Naive B cell (primary cell): Measurements from ENCODE around the gene BAIAP2L1. TPM values are rescaled to one million over a fixed set of nuclear protein-coding genes. Genes with fewer than 3 reads are reported as not detected.

Source experiments
- ATAC-seq, 2 donors: fragments of 150-1000 bp; cut with Tn5 transposase; 2 replicates each; pipeline ENCODE4 v1.10.0; 2021; ENCODE audit warnings: low read depth in 2 of 2, mild to moderate bottlenecking in 2 of 2, moderate library complexity in 2 of 2
- DNase-seq: peaks from one replicate; pipeline ENCODE4 v3.0.0; 2022
- H3K27ac Mint-ChIP-seq, 6 donors: one replicate each; pipeline ENCODE4 v1.8.0; 2020 to 2022; ENCODE audit warnings: mild to moderate bottlenecking in 6 of 6, mixed read lengths in 6 of 6, moderate library complexity in 5 of 6, inconsistent platforms in 2 of 6
- H3K27me3 Mint-ChIP-seq, 3 donors: one replicate each; pipeline ENCODE4 v1.8.0; 2021 to 2022; ENCODE audit warnings: mixed read lengths in 3 of 3, mild to moderate bottlenecking in 1 of 3
- H3K36me3 Mint-ChIP-seq, 2 donors: one replicate each; pipeline ENCODE4 v1.8.0; 2020 to 2022; ENCODE audit warnings: mixed read lengths in 2 of 2, inconsistent platforms in 1 of 2, mild to moderate bottlenecking in 1 of 2
- H3K4me1 Mint-ChIP-seq, 3 donors: one replicate each; pipeline ENCODE4 v1.8.0; 2020 to 2022; ENCODE audit warnings: mixed read lengths in 3 of 3, inconsistent platforms in 1 of 3, mild to moderate bottlenecking in 1 of 3, moderate library complexity in 1 of 3
- H3K4me3 Mint-ChIP-seq, 8 donors: one replicate each; pipeline ENCODE4 v1.8.0; 2020 to 2022; ENCODE audit warnings: mild to moderate bottlenecking in 8 of 8, mixed read lengths in 8 of 8, moderate library complexity in 8 of 8, inconsistent platforms in 2 of 8
- H3K9me3 Mint-ChIP-seq, 7 donors: one replicate each; pipeline ENCODE4 v1.8.0; 2020 to 2022; ENCODE audit warnings: mixed read lengths in 7 of 7, mild to moderate bottlenecking in 5 of 7, inconsistent platforms in 2 of 7, moderate library complexity in 1 of 7
- polyA plus RNA-seq, 6 donors: library from polyadenylated mRNA; unstranded; fragments of 300-500 nt; fragmentation: Illumina TruSeq; gene quantifications; one replicate each; pipeline ENCODE4 v1.2.3, GENCODE V29; 2021; ENCODE audit warnings: low read depth in 6 of 6

BAIAP2L1 gene
- polyA plus RNA-seq, 6 donors from 2014 or later = 0.29 to 2.1 (median 1.6) TPM

- H3K4me1 Mint-ChIP-seq = no peaks in the 10 kb centered on the region
- H3K4me3 Mint-ChIP-seq = no peak overlapping the region
- H3K36me3 Mint-ChIP-seq = peaks cover 0 to 7% of the 10 kb centered on the region in 2 donors
- peaks cover 0 to 3% (median 0%) of the 10 kb centered on the region in 7 donors for H3K9me3 Mint-ChIP-seq
- H3K27me3 Mint-ChIP-seq = peaks cover 9 to 28% (median 28%) of the 10 kb centered on the region in 3 donors
- H3K27ac Mint-ChIP-seq = no peak overlapping the region
- no peak for ATAC-seq
- DNase-seq = no peak
Observed at GRCh38 chr7:98364220-98364619, 36.7 kb downstream of the BAIAP2L1 start.

- Mint-ChIP-seq H3K27me3 (peaks cover 9 to 20% (median 14%) of the 10 kb centered on the region in 3 donors), H3K27ac (no peak overlapping the region), H3K4me3 (no peak overlapping the region), H3K9me3 (peaks cover 0 to 3% (median 0%) of the 10 kb centered on the region in 7 donors), H3K4me1 (no peaks in the 10 kb centered on the region), H3K36me3 (peaks cover 0 to 7% of the 10 kb centered on the region in 2 donors)
- ATAC-seq = no peak
- no peak for DNase-seq
Observed at GRCh38 chr7:98362517-98362916, 38.4 kb downstream of the BAIAP2L1 start.

GRCh38 chr7:98360221-98361130 is 40.4 kb downstream of the BAIAP2L1 start:
- Mint-ChIP-seq H3K9me3 (no peaks in the 10 kb centered on the region), H3K4me3 (no peak overlapping the region), H3K4me1 (no peaks in the 10 kb centered on the region), H3K36me3 (no peaks in the 10 kb centered on the region), H3K27ac (no peak overlapping the region), H3K27me3 (peaks cover 2 to 4% (median 4%) of the 10 kb centered on the region in 3 donors)
- ATAC-seq (no peak), DNase-seq (no peak)

GRCh38 chr7:98359395-98359794 is 41.5 kb downstream of the BAIAP2L1 start:
- Mint-ChIP-seq H3K36me3 (no peaks in the 10 kb centered on the region), H3K4me1 (no peaks in the 10 kb centered on the region), H3K27me3 (peaks cover 0 to 4% (median 3%) of the 10 kb centered on the region in 3 donors), H3K27ac (peak overlapping the region in 1 of 6 donors; percentile 36), H3K4me3 (no peak overlapping the region), H3K9me3 (no peaks in the 10 kb centered on the region)
- ATAC-seq (no peak), DNase-seq (no peak)

GRCh38 chr7:98358706-98359105 is 42.2 kb downstream of the BAIAP2L1 start:
- H3K27ac Mint-ChIP-seq = no peak overlapping the region
- H3K27me3 Mint-ChIP-seq = peaks cover 0 to 4% (median 0%) of the 10 kb centered on the region in 3 donors
- H3K36me3 Mint-ChIP-seq = no peaks in the 10 kb centered on the region
- ATAC-seq (no peak), DNase-seq (no peak)
- no peaks in the 10 kb centered on the region for H3K9me3 Mint-ChIP-seq
- H3K4me3 Mint-ChIP-seq = no peak overlapping the region
- no peaks in the 10 kb centered on the region for H3K4me1 Mint-ChIP-seq

GRCh38 chr7:98357751-98358161 is 43.1 kb downstream of the BAIAP2L1 start:
- Mint-ChIP-seq H3K9me3 (no peaks in the 10 kb centered on the region), H3K4me1 (no peaks in the 10 kb centered on the region), H3K4me3 (no peak overlapping the region), H3K27me3 (no peaks in the 10 kb centered on the region), H3K27ac (peak overlapping the region in 1 of 6 donors; percentile 33), H3K36me3 (no peaks in the 10 kb centered on the region)
- no peak for ATAC-seq
- DNase-seq = no peak

- H3K4me3 Mint-ChIP-seq = no peak overlapping the region
- DNase-seq (no peak), ATAC-seq (no peak)
- H3K36me3 Mint-ChIP-seq = peaks cover 0 to 9% of the 10 kb centered on the region in 2 donors
- H3K9me3 Mint-ChIP-seq = peaks cover 0 to 10% (median 5%) of the 10 kb centered on the region in 7 donors
- H3K27ac Mint-ChIP-seq = no peak overlapping the region
- no peaks in the 10 kb centered on the region for H3K4me1 Mint-ChIP-seq
- H3K27me3 Mint-ChIP-seq = peaks cover 0 to 12% (median 8%) of the 10 kb centered on the region in 3 donors
Observed at GRCh38 chr7:98355250-98355538, 45.7 kb downstream of the BAIAP2L1 start.

GRCh38 chr7:98354511-98355249 is 46.2 kb downstream of the BAIAP2L1 start:
- Mint-ChIP-seq H3K27ac (peak overlapping the region in 2 of 6 donors; percentile 22 to 90), H3K36me3 (peaks cover 0 to 9% of the 10 kb centered on the region in 2 donors)
- no peak for DNase-seq

GRCh38 chr7:98354052-98354451 is 46.8 kb downstream of the BAIAP2L1 start:
- H3K27ac Mint-ChIP-seq = peak overlapping the region in 1 of 6 donors; percentile 90
- H3K27me3 Mint-ChIP-seq = peaks cover 0 to 12% (median 11%) of the 10 kb centered on the region in 3 donors
- peaks cover 0 to 10% (median 5%) of the 10 kb centered on the region in 7 donors for H3K9me3 Mint-ChIP-seq
- H3K36me3 Mint-ChIP-seq = peaks cover 0 to 9% of the 10 kb centered on the region in 2 donors
- DNase-seq (no peak), ATAC-seq (no peak)
- no peaks in the 10 kb centered on the region for H3K4me1 Mint-ChIP-seq
- no peak overlapping the region for H3K4me3 Mint-ChIP-seq

More at GRCh38 chr7:98354511-98355249, 46.2 kb downstream of the BAIAP2L1 start:
- no peak overlapping the region for H3K4me3 Mint-ChIP-seq
- H3K9me3 Mint-ChIP-seq = peaks cover 0 to 10% (median 5%) of the 10 kb centered on the region in 7 donors
- H3K4me1 Mint-ChIP-seq = no peaks in the 10 kb centered on the region
- H3K27me3 Mint-ChIP-seq = peaks cover 0 to 12% (median 8%) of the 10 kb centered on the region in 3 donors
- no peak for ATAC-seq

- no peak overlapping the region for H3K4me3 Mint-ChIP-seq
- H3K36me3 Mint-ChIP-seq = peaks cover 0 to 9% of the 10 kb centered on the region in 2 donors
- H3K4me1 Mint-ChIP-seq = no peaks in the 10 kb centered on the region
- peaks cover 0 to 15% (median 12%) of the 10 kb centered on the region in 3 donors for H3K27me3 Mint-ChIP-seq
- DNase-seq = no peak
- H3K9me3 Mint-ChIP-seq = peaks cover 0 to 10% (median 5%) of the 10 kb centered on the region in 7 donors
- peak overlapping the region in 1 of 6 donors; percentile 9 for H3K27ac Mint-ChIP-seq
- ATAC-seq = no peak
Observed at GRCh38 chr7:98352621-98353020, 48.3 kb downstream of the BAIAP2L1 start.

- DNase-seq (no peak), ATAC-seq (no peak)
- no peak overlapping the region for H3K4me3 Mint-ChIP-seq
- peaks cover 0 to 9% of the 10 kb centered on the region in 2 donors for H3K36me3 Mint-ChIP-seq
- peaks cover 0 to 10% (median 5%) of the 10 kb centered on the region in 7 donors for H3K9me3 Mint-ChIP-seq
- H3K27ac Mint-ChIP-seq = no peak overlapping the region
- H3K4me1 Mint-ChIP-seq = no peaks in the 10 kb centered on the region
- peaks cover 4 to 21% (median 12%) of the 10 kb centered on the region in 3 donors for H3K27me3 Mint-ChIP-seq
Observed at GRCh38 chr7:98351136-98351535, 49.8 kb downstream of the BAIAP2L1 start.

GRCh38 chr7:98348726-98349474 is 52.0 kb downstream of the BAIAP2L1 start:
- ATAC-seq = no peak
- Mint-ChIP-seq H3K9me3 (peaks cover 0 to 10% (median 5%) of the 10 kb centered on the region in 7 donors), H3K27ac (no peak overlapping the region), H3K27me3 (peaks cover 4 to 21% (median 12%) of the 10 kb centered on the region in 3 donors), H3K36me3 (peaks cover 0 to 9% of the 10 kb centered on the region in 2 donors), H3K4me3 (no peak overlapping the region), H3K4me1 (no peaks in the 10 kb centered on the region)
- no peak for DNase-seq

GRCh38 chr7:98346515-98347069 is 54.3 kb downstream of the BAIAP2L1 start:
- Mint-ChIP-seq H3K27me3 (peaks cover 4 to 19% (median 7%) of the 10 kb centered on the region in 3 donors), H3K36me3 (peaks cover 0 to 6% of the 10 kb centered on the region in 2 donors)
- DNase-seq = no peak

More at GRCh38 chr7:98346515-98347069, 54.3 kb downstream of the BAIAP2L1 start:
- Mint-ChIP-seq H3K9me3 (peaks cover 0 to 6% (median 5%) of the 10 kb centered on the region in 7 donors), H3K27ac (peak overlapping the region in 1 of 6 donors; percentile 82), H3K4me3 (no peak overlapping the region), H3K4me1 (no peaks in the 10 kb centered on the region)
- no peak for ATAC-seq
